ENCODE data around the gene MYZAP.

The MYZAP gene

GRCh38 chr15:57663262-57663661, 71.6 kb downstream of the MYZAP start:
- TF ChIP-seq TCF4 (CRISPR knock-in tag; IDR thresholded peaks at IDR 0.05; ENCODE audit: borderline replicate concordance) = no peak
- no peak for TF ChIP-seq BACH2 (CRISPR knock-in tag; IDR thresholded peaks at IDR 0.05; ENCODE audit: borderline replicate concordance)
- TF ChIP-seq RARB (CRISPR knock-in tag; IDR thresholded peaks at IDR 0.05) = no peak
- TF ChIP-seq POU6F1 (CRISPR knock-in tag; IDR thresholded peaks at IDR 0.05; ENCODE audit: borderline replicate concordance, low read depth) = no peak
- TF ChIP-seq CREB5 (CRISPR knock-in tag; IDR thresholded peaks at IDR 0.05; ENCODE audit: low read depth) = no peak
- no peak for TF ChIP-seq ZNF70 (CRISPR knock-in tag; IDR thresholded peaks at IDR 0.05)
- no peak for TF ChIP-seq ISL1 (CRISPR knock-in tag; IDR thresholded peaks at IDR 0.05)
- no peak for TF ChIP-seq ZNF565 (CRISPR knock-in tag; conservative IDR thresholded peaks at IDR 0.05; ENCODE audit: low read depth)
- TF ChIP-seq TSHZ2 (CRISPR knock-in tag; IDR thresholded peaks at IDR 0.05) = no peak
- TF ChIP-seq ZNF8 (CRISPR knock-in tag; IDR thresholded peaks at IDR 0.05) = no peak
- TF ChIP-seq CSRNP3 (CRISPR knock-in tag; IDR thresholded peaks at IDR 0.05) = no peak
- TF ChIP-seq GLIS3 (CRISPR knock-in tag; IDR thresholded peaks at IDR 0.05) = no peak
- no peak for TF ChIP-seq ESRRG (CRISPR knock-in tag; IDR thresholded peaks at IDR 0.05)
- ATAC-seq = no peak

GRCh38 chr15:57665194-57665593, 73.5 kb downstream of the MYZAP start:
- ATAC-seq = no peak
- TF ChIP-seq ZNF565 (CRISPR knock-in tag; conservative IDR thresholded peaks at IDR 0.05; ENCODE audit: low read depth) = no peak
- no peak for TF ChIP-seq ZC3H10 (CRISPR knock-in tag; IDR thresholded peaks at IDR 0.05)
- no peak for TF ChIP-seq RARB (CRISPR knock-in tag; IDR thresholded peaks at IDR 0.05)
- TF ChIP-seq CSRNP3 (CRISPR knock-in tag; IDR thresholded peaks at IDR 0.05) = no peak
- no peak for TF ChIP-seq TCF4 (CRISPR knock-in tag; IDR thresholded peaks at IDR 0.05; ENCODE audit: borderline replicate concordance)
- no peak for TF ChIP-seq ZFP3 (CRISPR knock-in tag; IDR thresholded peaks at IDR 0.05)
- no peak for TF ChIP-seq TSHZ2 (CRISPR knock-in tag; IDR thresholded peaks at IDR 0.05)
- TF ChIP-seq ZNF70 (CRISPR knock-in tag; IDR thresholded peaks at IDR 0.05) = no peak

- no peak for ATAC-seq
- TF ChIP-seq BACH2 (CRISPR knock-in tag; IDR thresholded peaks at IDR 0.05; ENCODE audit: borderline replicate concordance) (no peak), ARNTL (CRISPR knock-in tag; IDR thresholded peaks at IDR 0.05; ENCODE audit: borderline replicate concordance, low read depth) (no peak), PPARA (CRISPR knock-in tag; IDR thresholded peaks at IDR 0.05; ENCODE audit: borderline replicate concordance) (no peak), TSHZ2 (CRISPR knock-in tag; IDR thresholded peaks at IDR 0.05) (no peak), OSR1 (CRISPR knock-in tag; IDR thresholded peaks at IDR 0.05) (no peak), ZC3H10 (CRISPR knock-in tag; IDR thresholded peaks at IDR 0.05) (no peak), GLIS3 (CRISPR knock-in tag; IDR thresholded peaks at IDR 0.05) (no peak), CSRNP3 (CRISPR knock-in tag; IDR thresholded peaks at IDR 0.05) (no peak), TOX (CRISPR knock-in tag; IDR thresholded peaks at IDR 0.05; ENCODE audit: borderline replicate concordance) (no peak), ZNF8 (CRISPR knock-in tag; IDR thresholded peaks at IDR 0.05) (no peak)
These were observed 74.2 kb downstream of the MYZAP start for GRCh38 chr15:57665939-57666338.

All from SK-N-SH treated with all-trans-retinoic acid at 6 μM for 48 hours (cell line).